ENCODE data around the gene TASP1. TPM values are rescaled to one million over a fixed set of nuclear protein-coding genes. Genes with fewer than 3 reads are reported as not detected.

Gene TASP1
- total and polyA plus RNA-seq, 4 donors = 2.5 to 10.0 (median 4.7) TPM

- Histone ChIP-seq H3K27me3 (ENCODE audit: control insufficient read depth in 4 of 4, insufficient read depth in 4 of 4, low read length in 3 of 4) (no peaks in the 10 kb centered on the region), H3K4me3 (ENCODE audit: low read depth in 1 of 3, low read length in 3 of 3) (no peak overlapping the region), H3K27ac (ENCODE audit: low read depth in 1 of 2, low read length in 2 of 2) (no peak overlapping the region), H3K9ac (ENCODE audit: low read depth in 1 of 2, low read length in 2 of 2) (no peak overlapping the region), H3K36me3 (ENCODE audit: control insufficient read depth in 4 of 4, insufficient read depth in 3 of 4, low read depth in 1 of 4, low read length in 3 of 4) (no peaks in the 10 kb centered on the region), H3K9me3 (ENCODE audit: control insufficient read depth in 4 of 4, low read length in 3 of 4) (no peaks in the 10 kb centered on the region), H3K4me1 (ENCODE audit: control insufficient read depth in 4 of 4, insufficient read depth in 4 of 4, low read length in 3 of 4) (peaks cover 0 to 3% (median 1%) of the 10 kb centered on the region in 4 donors)
- DNase-seq (ENCODE audit: low spot score) = no peak
- WGBS = 75% methylated on average over 4 of the region's 4 CpGs
- TF ChIP-seq MAX (IDR thresholded peaks at IDR 0.05) (no peak), FOXA1 (IDR thresholded peaks at IDR 0.05) (no peak), SP1 (IDR thresholded peaks at IDR 0.05) (no peak), HNF4A (conservative IDR thresholded peaks at IDR 0.05) (no peak), TAF1 (conservative IDR thresholded peaks at IDR 0.05) (no peak), CTCF (IDR thresholded peaks at IDR 0.05; ENCODE audit: low read depth, low read length, missing input control) (no peak), JUND (IDR thresholded peaks at IDR 0.05) (no peak), ZBTB33 (IDR thresholded peaks at IDR 0.05) (no peak), HNF4G (IDR thresholded peaks at IDR 0.05) (no peak), RXRA (IDR thresholded peaks at IDR 0.05) (no peak), RAD21 (IDR thresholded peaks at IDR 0.05) (no peak), REST (IDR thresholded peaks at IDR 0.05) (no peak), ATF3 (IDR thresholded peaks at IDR 0.05) (no peak)
Observed at GRCh38 chr20:13644010-13644409, 5.3 kb upstream of the TASP1 start.

- Histone ChIP-seq H3K36me3 (ENCODE audit: control insufficient read depth in 4 of 4, insufficient read depth in 3 of 4, low read depth in 1 of 4, low read length in 3 of 4) (no peaks in the 10 kb centered on the region), H3K9me3 (ENCODE audit: control insufficient read depth in 4 of 4, low read length in 3 of 4) (no peaks in the 10 kb centered on the region), H3K4me3 (ENCODE audit: low read depth in 1 of 3, low read length in 3 of 3) (peak overlapping the region; percentile 85 to 97 (median 86)), H3K27ac (ENCODE audit: low read depth in 1 of 2, low read length in 2 of 2) (peak overlapping the region in 1 of 2 donors; percentile 82), H3K27me3 (ENCODE audit: control insufficient read depth in 4 of 4, insufficient read depth in 4 of 4, low read length in 3 of 4) (no peaks in the 10 kb centered on the region), H3K4me1 (ENCODE audit: control insufficient read depth in 4 of 4, insufficient read depth in 4 of 4, low read length in 3 of 4) (peaks cover 0 to 11% (median 5%) of the 10 kb centered on the region in 4 donors), H3K9ac (ENCODE audit: low read depth in 1 of 2, low read length in 2 of 2) (peak overlapping the region in 1 of 2 donors; percentile 63)
- no peak for TF ChIP-seq HNF4G (IDR thresholded peaks at IDR 0.05)
- peak; percentile 31 to 72 for TF ChIP-seq GABPA (IDR thresholded peaks at IDR 0.05 in 1 of 2, conservative IDR thresholded peaks at IDR 0.05 in 1 of 2)
- WGBS = 11% methylated on average over 9 of the region's 9 CpGs
- DNase-seq (ENCODE audit: low spot score) = no peak
Observed at GRCh38 chr20:13639150-13639497, 392 bp upstream of the TASP1 start.
